Epithelial cell of esophagus (primary cell): ENCODE data around the gene TAOK1.

Experiments
- DNase-seq: peaks from one replicate; pipeline ENCODE4 v3.0.0; 2010; ENCODE audit warnings: low read depth
- H3K4me3 ChIP-seq: 2 replicates; pipeline ENCODE4 v1.5.1; 2011; ENCODE audit warnings: mild to moderate bottlenecking, low read length, control low read depth
- CTCF ChIP-seq: IDR thresholded peaks from 2 replicates; pipeline ENCODE4 v1.5.1; 2011; ENCODE audit warnings: low read depth, mild to moderate bottlenecking, low read length, control low read depth, inconsistent platforms; ENCODE audit not compliant: insufficient read depth; ENCODE audit errors: missing control alignments

The TAOK1 gene

GRCh38 chr17:29596811-29597210 is 206.6 kb downstream of the TAOK1 start:
- no peak for TF ChIP-seq CTCF
- DNase-seq: no peak
- H3K4me3 ChIP-seq: no peak overlapping the region

GRCh38 chr17:29597361-29598172 is 207.4 kb downstream of the TAOK1 start:
- no peak for DNase-seq
- no peak overlapping the region for H3K4me3 ChIP-seq
- TF ChIP-seq CTCF: no peak
